Panc1 (cell line): Measurements from ENCODE around the gene TFB1M.

Source experiments
- POLR2AphosphoS5 ChIP-seq: IDR thresholded peaks from 2 replicates; pipeline ENCODE4 v1.6.1; 2012; ENCODE audit warnings: mild to moderate bottlenecking, low read depth, low read length, moderate library complexity
- SIN3A ChIP-seq: IDR thresholded peaks from 2 replicates; pipeline ENCODE4 v1.6.1; 2012; ENCODE audit warnings: low read depth, mild to moderate bottlenecking, low read length, moderate library complexity, borderline replicate concordance; ENCODE audit not compliant: insufficient read depth
- TCF7L2 ChIP-seq: IDR thresholded peaks from 2 replicates; pipeline ENCODE4 v1.6.1; 2011; ENCODE audit warnings: mild to moderate bottlenecking, low read depth, low read length, inconsistent platforms
- TF ChIP-seq, protein P1 (sequence below): fragments of 450-650 bp; IDR thresholded peaks from 2 replicates; pipeline ENCODE4 v1.5.1; 2017; ENCODE audit warnings: mild to moderate bottlenecking
- TF ChIP-seq, protein P2 (sequence below), 2 experiments: IDR thresholded peaks; 2 replicates each; pipeline ENCODE4 v1.6.1; 2011 to 2012; ENCODE audit warnings: low read depth in 2 of 2, control low read depth in 1 of 2, low read length in 1 of 2, mild to moderate bottlenecking in 1 of 2, moderate library complexity in 1 of 2; ENCODE audit not compliant: insufficient read depth in 1 of 2

DNA sequence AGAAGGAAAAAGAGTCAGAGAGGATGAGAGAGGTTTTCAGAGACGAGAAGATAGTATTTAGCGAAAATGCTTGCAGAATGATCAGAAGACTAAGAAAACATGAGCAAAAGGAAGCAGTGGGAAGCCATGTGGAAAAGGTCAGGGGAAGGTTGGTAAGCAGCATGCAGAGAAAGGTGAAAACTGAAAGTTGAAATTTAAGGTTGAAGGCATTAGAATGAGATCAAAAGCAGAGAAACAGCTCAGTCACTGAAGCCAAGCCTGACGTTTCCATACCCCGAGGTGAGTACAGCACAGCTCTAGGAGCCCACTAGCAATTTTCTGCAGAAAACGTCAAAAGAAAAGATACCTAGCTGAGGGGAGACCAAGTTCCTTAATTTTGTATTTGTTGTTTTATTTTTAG, 19.1 kb upstream of the TFB1M start:
- TF ChIP-seq, protein P1, sequence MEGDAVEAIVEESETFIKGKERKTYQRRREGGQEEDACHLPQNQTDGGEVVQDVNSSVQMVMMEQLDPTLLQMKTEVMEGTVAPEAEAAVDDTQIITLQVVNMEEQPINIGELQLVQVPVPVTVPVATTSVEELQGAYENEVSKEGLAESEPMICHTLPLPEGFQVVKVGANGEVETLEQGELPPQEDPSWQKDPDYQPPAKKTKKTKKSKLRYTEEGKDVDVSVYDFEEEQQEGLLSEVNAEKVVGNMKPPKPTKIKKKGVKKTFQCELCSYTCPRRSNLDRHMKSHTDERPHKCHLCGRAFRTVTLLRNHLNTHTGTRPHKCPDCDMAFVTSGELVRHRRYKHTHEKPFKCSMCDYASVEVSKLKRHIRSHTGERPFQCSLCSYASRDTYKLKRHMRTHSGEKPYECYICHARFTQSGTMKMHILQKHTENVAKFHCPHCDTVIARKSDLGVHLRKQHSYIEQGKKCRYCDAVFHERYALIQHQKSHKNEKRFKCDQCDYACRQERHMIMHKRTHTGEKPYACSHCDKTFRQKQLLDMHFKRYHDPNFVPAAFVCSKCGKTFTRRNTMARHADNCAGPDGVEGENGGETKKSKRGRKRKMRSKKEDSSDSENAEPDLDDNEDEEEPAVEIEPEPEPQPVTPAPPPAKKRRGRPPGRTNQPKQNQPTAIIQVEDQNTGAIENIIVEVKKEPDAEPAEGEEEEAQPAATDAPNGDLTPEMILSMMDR: no peak
- TF ChIP-seq SIN3A (no peak), POLR2AphosphoS5 (no peak), TCF7L2 (no peak)
- TF ChIP-seq, protein P2, sequence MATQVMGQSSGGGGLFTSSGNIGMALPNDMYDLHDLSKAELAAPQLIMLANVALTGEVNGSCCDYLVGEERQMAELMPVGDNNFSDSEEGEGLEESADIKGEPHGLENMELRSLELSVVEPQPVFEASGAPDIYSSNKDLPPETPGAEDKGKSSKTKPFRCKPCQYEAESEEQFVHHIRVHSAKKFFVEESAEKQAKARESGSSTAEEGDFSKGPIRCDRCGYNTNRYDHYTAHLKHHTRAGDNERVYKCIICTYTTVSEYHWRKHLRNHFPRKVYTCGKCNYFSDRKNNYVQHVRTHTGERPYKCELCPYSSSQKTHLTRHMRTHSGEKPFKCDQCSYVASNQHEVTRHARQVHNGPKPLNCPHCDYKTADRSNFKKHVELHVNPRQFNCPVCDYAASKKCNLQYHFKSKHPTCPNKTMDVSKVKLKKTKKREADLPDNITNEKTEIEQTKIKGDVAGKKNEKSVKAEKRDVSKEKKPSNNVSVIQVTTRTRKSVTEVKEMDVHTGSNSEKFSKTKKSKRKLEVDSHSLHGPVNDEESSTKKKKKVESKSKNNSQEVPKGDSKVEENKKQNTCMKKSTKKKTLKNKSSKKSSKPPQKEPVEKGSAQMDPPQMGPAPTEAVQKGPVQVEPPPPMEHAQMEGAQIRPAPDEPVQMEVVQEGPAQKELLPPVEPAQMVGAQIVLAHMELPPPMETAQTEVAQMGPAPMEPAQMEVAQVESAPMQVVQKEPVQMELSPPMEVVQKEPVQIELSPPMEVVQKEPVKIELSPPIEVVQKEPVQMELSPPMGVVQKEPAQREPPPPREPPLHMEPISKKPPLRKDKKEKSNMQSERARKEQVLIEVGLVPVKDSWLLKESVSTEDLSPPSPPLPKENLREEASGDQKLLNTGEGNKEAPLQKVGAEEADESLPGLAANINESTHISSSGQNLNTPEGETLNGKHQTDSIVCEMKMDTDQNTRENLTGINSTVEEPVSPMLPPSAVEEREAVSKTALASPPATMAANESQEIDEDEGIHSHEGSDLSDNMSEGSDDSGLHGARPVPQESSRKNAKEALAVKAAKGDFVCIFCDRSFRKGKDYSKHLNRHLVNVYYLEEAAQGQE (IDR thresholded peaks at IDR 0.05; ENCODE audit: insufficient read depth in 1 of 2, low read depth in 2 of 2, low read length in 1 of 2): no peak
